Stomach (tissue), 9 donors: ENCODE results near the gene TUSC2. TPM values are rescaled to one million over a fixed set of nuclear protein-coding genes. Genes with fewer than 3 reads are reported as not detected.

Source experiments
- DNase-seq, 2 donors: peaks; one replicate each; pipeline versions ENCODE4 v3.0.0 to v3.0.0-alpha.2; 2013 to 2019
- H3K27ac ChIP-seq, 5 donors: fragments of 200-600 bp in 4 of 5; sonication (generic) in 4 of 5; one replicate each; pipeline ENCODE4 v1.5.1; 2013 to 2019; ENCODE audit warnings: mild to moderate bottlenecking in 1 of 5, moderate library complexity in 1 of 5
- H3K27me3 ChIP-seq, 3 donors: fragments of 200-600 bp; sonication (generic); one replicate each; pipeline ENCODE4 v1.5.1; 2017 to 2019; ENCODE audit warnings: mixed run types in 1 of 3
- H3K36me3 ChIP-seq, 4 donors: fragments of 200-600 bp; sonication (generic); 1 replicate in 3 of 4; 2 replicates in 1 of 4; pipeline ENCODE4 v1.5.1; 2016 to 2019
- H3K4me1 ChIP-seq, 4 donors: fragments of 200-600 bp; sonication (generic); one replicate each; pipeline ENCODE4 v1.5.1; 2016 to 2019
- H3K4me3 ChIP-seq, 4 donors: fragments of 200-600 bp; sonication (generic) in 3 of 4; one replicate each; pipeline ENCODE4 v1.5.1; 2016 to 2019; ENCODE audit warnings: mild to moderate bottlenecking in 1 of 4
- H3K9me3 ChIP-seq, 4 donors: fragments of 200-600 bp; sonication (generic); one replicate each; pipeline ENCODE4 v1.5.1; 2016 to 2019
- CTCF ChIP-seq, 7 experiments: fragments of 450-650 bp in 4 of 7; fragments of 200-600 bp in 3 of 7; sonication (generic) in 3 of 7; IDR thresholded peaks; one replicate each; pipeline ENCODE4 v1.5.1; 2016 to 2019; ENCODE audit warnings: antibody characterized with exemption in 7 of 7, control low read depth in 2 of 7, mild to moderate bottlenecking in 1 of 7
- EP300 ChIP-seq: sonication (generic); formaldehyde crosslinking; IDR thresholded peaks from one replicate; pipeline ENCODE4 v1.6.1; 2017; ENCODE audit warnings: antibody characterized with exemption
- POLR2A ChIP-seq, 4 donors: fragments of 450-650 bp; IDR thresholded peaks; one replicate each; pipeline ENCODE4 v1.6.1; 2016; ENCODE audit warnings: antibody characterized with exemption in 4 of 4, control low read depth in 2 of 4, mild to moderate bottlenecking in 1 of 4, moderate library complexity in 1 of 4
- POLR2AphosphoS5 ChIP-seq, 3 donors: sonication (generic); formaldehyde crosslinking; IDR thresholded peaks; one replicate each; pipeline ENCODE4 v1.6.1; 2016; ENCODE audit warnings: antibody characterized with exemption in 3 of 3
- WGBS, 5 donors: extraction: QIAGEN DNeasy Blood & Tissue Kit in 3 of 5; methylation state at CpG; one replicate each; pipeline versions ENCODE4 v1.1.5 to v1.1.7; 2013 to 2018; 5-methylcytosine and 5-hydroxymethylcytosine counted together
- intact Hi-C: fragments of 100-400 bp; cut with DNase I; formaldehyde crosslinking; loops from one replicate; pipeline ENCODE4 v1.15.1; 2023; ENCODE audit warnings: low total_unique reads
- polyA plus RNA-seq, 3 donors: library from polyadenylated mRNA; stranded (reverse); fragments of 200-250 nt; gene quantifications; one replicate each; pipeline ENCODE4 v1.2.3, GENCODE V29; 2013
- total RNA-seq, 5 donors: library from RNA; depleted of rRNA; stranded (reverse); fragments of >200 nt; gene quantifications; one replicate each; pipeline versions ENCODE4 v1.1.0 to v1.2.3, GENCODE V29; 2014 to 2016
- donor health status: healthy with polysubstance abuse.
- donor health status: Bipolar disorder and iron deficiency.
- donor health status: healthy.

TUSC2 gene
- total and polyA plus RNA-seq, 8 donors = 2.3 to 63.4 (median 40.3) TPM; not detected in 1

- Histone ChIP-seq H3K27me3 (no peaks in the 10 kb centered on the region), H3K4me1 (peaks cover 42 to 58% (median 51%) of the 10 kb centered on the region in 4 donors), H3K36me3 (peaks cover 16 to 34% (median 22%) of the 10 kb centered on the region in 4 donors), H3K27ac (peak overlapping the region in 2 of 5 donors; percentile 86 to 92), H3K4me3 (peak overlapping the region; percentile 68 to 89 (median 84)), H3K9me3 (no peaks in the 10 kb centered on the region)
- no peak for TF ChIP-seq EP300
- TF ChIP-seq CTCF (IDR thresholded peaks at IDR 0.05) = no peak
- no peak for TF ChIP-seq POLR2A (IDR thresholded peaks at IDR 0.05)
- TF ChIP-seq POLR2AphosphoS5 (IDR thresholded peaks at IDR 0.05) = no peak
- DNase-seq = no peak
- intact Hi-C loops = no loop called here
- 21 to 28% (median 22%) methylated on average over 4 to 8 of the region's 8 CpGs for WGBS, 5 donors
Measured at GRCh38 chr3:50359760-50360110, 31.7 kb upstream of the TUSC2 start.

- H3K9me3 ChIP-seq = no peaks in the 10 kb centered on the region
- H3K4me1 ChIP-seq = peaks cover 36 to 58% (median 48%) of the 10 kb centered on the region in 4 donors
- intact Hi-C loops = no loop called here
- H3K4me3 ChIP-seq = peak within 1 kb of the TSS; percentile 68 to 89 (median 84)
- H3K27ac ChIP-seq = peak within 1 kb of the TSS; percentile 86 to 92 (median 91)
- H3K36me3 ChIP-seq = peaks cover 22 to 40% (median 28%) of the 10 kb centered on the region in 4 donors
- DNase-seq = peak; percentile 96 to 99
- 0 to 4% (median 1%) methylated on average over 30 to 64 of the region's 64 CpGs for WGBS, 5 donors
- H3K27me3 ChIP-seq = no peaks in the 10 kb centered on the region
- TF ChIP-seq POLR2AphosphoS5 (IDR thresholded peaks at IDR 0.05) (peak; percentile 68 to 92 (median 71)), POLR2A (IDR thresholded peaks at IDR 0.05) (no peak)
Measured at GRCh38 chr3:50358911-50359759, 31.1 kb upstream of the TUSC2 start, which contains the start of gene TMEM115. Gene TMEM115, minus strand, starts transcription at chr3:50359521. Its CDS starts 458 bp downstream, at chr3:50359063.

- Histone ChIP-seq H3K9me3 (no peaks in the 10 kb centered on the region), H3K4me1 (peaks cover 35 to 62% (median 50%) of the 10 kb centered on the region in 4 donors), H3K27ac (peak overlapping the region; percentile 86 to 92 (median 91)), H3K36me3 (peaks cover 29 to 47% (median 35%) of the 10 kb centered on the region in 4 donors), H3K27me3 (no peaks in the 10 kb centered on the region), H3K4me3 (peak overlapping the region; percentile 68 to 89 (median 84))
- no peak for DNase-seq
- no peak for TF ChIP-seq POLR2A (IDR thresholded peaks at IDR 0.05)
- TF ChIP-seq POLR2AphosphoS5 (IDR thresholded peaks at IDR 0.05) = no peak
- no peak for TF ChIP-seq EP300
- no peak for TF ChIP-seq CTCF (IDR thresholded peaks at IDR 0.05)
- WGBS, 5 donors = 20 to 40% (median 32%) methylated on average over 13 to 24 of the region's 24 CpGs
- intact Hi-C loops = no loop called here
Measured at GRCh38 chr3:50358355-50358910, 30.4 kb upstream of the TUSC2 start.

GRCh38 chr3:50357481-50357880 lies 29.5 kb upstream of the TUSC2 start:
- 50 to 73% (median 65%) methylated on average over 1 of the region's 1 CpG for WGBS, 5 donors
- no peaks in the 10 kb centered on the region for H3K27me3 ChIP-seq
- peaks cover 39 to 69% (median 56%) of the 10 kb centered on the region in 4 donors for H3K4me1 ChIP-seq
- H3K4me3 ChIP-seq = peak overlapping the region; percentile 68 to 89 (median 84)
- H3K27ac ChIP-seq = peak overlapping the region in 4 of 5 donors; percentile 7 to 92 (median 90)
- TF ChIP-seq EP300 (no peak), CTCF (IDR thresholded peaks at IDR 0.05) (no peak), POLR2A (IDR thresholded peaks at IDR 0.05) (no peak), POLR2AphosphoS5 (IDR thresholded peaks at IDR 0.05) (no peak)
- peaks cover 33 to 53% (median 44%) of the 10 kb centered on the region in 4 donors for H3K36me3 ChIP-seq
- intact Hi-C loops = no loop called here
- no peak for DNase-seq
- no peaks in the 10 kb centered on the region for H3K9me3 ChIP-seq
